ENCODE measurements around the gene ZNF329. TPM values are rescaled to one million over a fixed set of nuclear protein-coding genes. Genes with fewer than 3 reads are reported as not detected.

The ZNF329 gene
- polyA plus RNA-seq, 3 donors = 0.56 to 1.2 (median 0.65) TPM

DNA sequence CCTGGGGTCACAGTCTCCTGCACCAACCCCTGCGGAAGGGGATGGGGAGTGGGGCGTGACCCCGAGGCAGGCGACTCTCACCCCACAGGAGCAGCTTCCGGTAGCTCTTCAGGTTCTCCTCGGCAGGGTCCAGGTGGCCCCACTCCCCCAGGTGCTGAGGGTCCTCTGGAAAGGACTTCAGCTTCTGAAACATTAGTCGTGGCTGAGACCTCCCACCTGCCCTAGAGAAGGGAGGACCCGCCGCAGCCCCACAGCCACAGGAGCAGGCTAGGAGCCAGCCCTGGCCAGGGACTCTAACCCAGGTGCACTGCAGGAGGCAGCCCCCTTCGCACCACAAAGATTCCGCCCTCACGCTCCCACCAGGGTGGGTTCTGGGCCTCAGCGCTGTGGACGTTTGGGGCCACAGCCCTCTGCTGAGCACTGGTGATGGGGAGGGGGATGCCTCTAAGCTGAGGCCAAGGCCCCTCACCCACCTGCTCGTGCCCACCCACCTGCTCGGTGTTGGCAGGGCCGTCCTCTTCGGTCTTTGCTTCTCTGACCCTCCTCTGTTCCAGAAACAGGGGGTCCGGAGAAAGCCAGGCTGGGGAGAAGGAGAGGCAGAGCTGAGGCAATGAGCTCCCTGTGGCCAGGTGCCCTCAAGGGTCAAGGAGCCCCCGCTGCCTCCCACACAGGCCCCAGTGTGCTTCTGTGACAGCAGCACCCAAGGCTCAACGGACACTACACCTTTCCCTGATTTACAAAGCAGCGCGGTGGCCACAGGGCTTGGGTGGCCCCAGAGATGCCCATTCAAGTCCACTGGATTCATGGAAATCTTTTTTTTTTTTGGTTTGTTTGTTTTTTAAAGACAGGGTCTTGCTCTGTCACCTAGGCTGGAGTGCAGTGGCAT is 63.5 kb downstream of the ZNF329 start:
- peak overlapping the region in 1 of 7 donors; percentile 13 for H3K27ac Mint-ChIP-seq
- H3K4me3 ChIP-seq (replicated peaks in 1 of 3; ENCODE audit: low read depth in 2 of 3, low read length in 3 of 3) = no peak overlapping the region
- no peaks in the 10 kb centered on the region for H3K4me1 Mint-ChIP-seq
- H3K27ac ChIP-seq (ENCODE audit: low read depth in 1 of 2, low read length in 2 of 2) = no peak overlapping the region
- no peaks in the 10 kb centered on the region for H3K4me1 ChIP-seq (ENCODE audit: control insufficient read depth in 1 of 2, insufficient read depth in 2 of 2, low read length in 2 of 2)
- H3K9me3 Mint-ChIP-seq = peaks cover 64 to 99% (median 92%) of the 10 kb centered on the region in 7 donors
- H3K36me3 ChIP-seq (replicated peaks in 1 of 2; ENCODE audit: control insufficient read depth in 1 of 2, insufficient read depth in 2 of 2, low read length in 2 of 2) = no peaks in the 10 kb centered on the region
- peaks cover 91 to 97% of the 10 kb centered on the region in 2 donors for H3K9me3 ChIP-seq (replicated peaks in 1 of 2; ENCODE audit: control insufficient read depth in 1 of 2, insufficient read depth in 1 of 2, low read length in 2 of 2)
- TF ChIP-seq, protein P1, sequence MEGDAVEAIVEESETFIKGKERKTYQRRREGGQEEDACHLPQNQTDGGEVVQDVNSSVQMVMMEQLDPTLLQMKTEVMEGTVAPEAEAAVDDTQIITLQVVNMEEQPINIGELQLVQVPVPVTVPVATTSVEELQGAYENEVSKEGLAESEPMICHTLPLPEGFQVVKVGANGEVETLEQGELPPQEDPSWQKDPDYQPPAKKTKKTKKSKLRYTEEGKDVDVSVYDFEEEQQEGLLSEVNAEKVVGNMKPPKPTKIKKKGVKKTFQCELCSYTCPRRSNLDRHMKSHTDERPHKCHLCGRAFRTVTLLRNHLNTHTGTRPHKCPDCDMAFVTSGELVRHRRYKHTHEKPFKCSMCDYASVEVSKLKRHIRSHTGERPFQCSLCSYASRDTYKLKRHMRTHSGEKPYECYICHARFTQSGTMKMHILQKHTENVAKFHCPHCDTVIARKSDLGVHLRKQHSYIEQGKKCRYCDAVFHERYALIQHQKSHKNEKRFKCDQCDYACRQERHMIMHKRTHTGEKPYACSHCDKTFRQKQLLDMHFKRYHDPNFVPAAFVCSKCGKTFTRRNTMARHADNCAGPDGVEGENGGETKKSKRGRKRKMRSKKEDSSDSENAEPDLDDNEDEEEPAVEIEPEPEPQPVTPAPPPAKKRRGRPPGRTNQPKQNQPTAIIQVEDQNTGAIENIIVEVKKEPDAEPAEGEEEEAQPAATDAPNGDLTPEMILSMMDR (IDR thresholded peaks at IDR 0.05) = no peak
- no peaks in the 10 kb centered on the region for H3K79me2 ChIP-seq (ENCODE audit: insufficient read depth, low read length)
- no peak overlapping the region for H2AFZ ChIP-seq (ENCODE audit: insufficient read depth, low read depth, low read length, poor library complexity, severe bottlenecking)
- DNase-seq = no peak
- peaks cover 0 to 4% of the 10 kb centered on the region in 2 donors for H3K36me3 Mint-ChIP-seq
- H3K4me2 ChIP-seq (replicated peaks; ENCODE audit: extremely low read depth, low read length, poor library complexity, severe bottlenecking) = no peak overlapping the region
- intact Hi-C loops (cut with micrococcal nuclease) = no loop called here
- H3K4me3 Mint-ChIP-seq = no peak overlapping the region
- WGBS (ENCODE audit: insufficient coverage) = 96% methylated on average over 7 of the region's 23 CpGs
- H3K9ac ChIP-seq (ENCODE audit: insufficient read depth, low read length, poor library complexity, severe bottlenecking) = no peak overlapping the region
- no peaks in the 10 kb centered on the region for H3K27me3 ChIP-seq (ENCODE audit: control insufficient read depth in 2 of 2, insufficient read depth in 2 of 2, low read length in 2 of 2)
- H3K27me3 Mint-ChIP-seq (ENCODE audit: low read depth in 3 of 3) = peaks cover 0 to 2% (median 0%) of the 10 kb centered on the region in 3 donors
- no peaks in the 10 kb centered on the region for H4K20me1 ChIP-seq (ENCODE audit: insufficient read depth, low read length)

DNA sequence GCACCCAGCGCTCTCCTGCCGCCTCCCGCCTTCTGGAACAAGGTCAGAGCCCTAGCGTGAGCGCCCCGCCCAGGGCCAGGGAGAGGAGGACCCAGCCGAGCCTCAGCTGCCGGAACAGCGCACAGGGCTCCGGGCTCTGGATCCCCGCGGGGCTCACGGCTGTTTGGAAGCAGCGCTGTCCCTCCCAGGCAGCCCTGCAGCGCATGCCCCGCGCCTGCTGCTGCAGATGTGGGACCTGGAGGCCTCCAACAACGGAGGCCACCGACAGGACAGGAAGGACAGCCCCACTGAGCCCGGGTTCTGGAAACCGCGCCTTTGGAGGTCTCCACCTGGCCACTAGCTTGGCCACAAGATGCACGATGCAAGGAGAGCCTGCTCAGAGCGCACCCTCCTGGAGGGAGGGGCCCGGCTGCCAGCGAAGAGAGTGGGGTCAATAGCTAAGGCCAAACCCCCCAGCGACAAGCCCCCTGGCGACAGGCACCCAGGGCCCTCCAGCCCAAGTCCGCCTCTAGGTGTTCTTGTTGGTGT is 65.2 kb downstream of the ZNF329 start:
- H3K4me3 ChIP-seq (replicated peaks in 1 of 3; ENCODE audit: low read depth in 2 of 3, low read length in 3 of 3) = peak overlapping the region in 1 of 3 experiments; percentile 36
- H3K9ac ChIP-seq (ENCODE audit: insufficient read depth, low read length, poor library complexity, severe bottlenecking) = no peak overlapping the region
- TF ChIP-seq, protein P1 (IDR thresholded peaks at IDR 0.05) = no peak
- no peaks in the 10 kb centered on the region for H3K4me1 Mint-ChIP-seq
- H3K27me3 ChIP-seq (ENCODE audit: control insufficient read depth in 2 of 2, insufficient read depth in 2 of 2, low read length in 2 of 2) = no peaks in the 10 kb centered on the region
- peaks cover 0 to 2% (median 0%) of the 10 kb centered on the region in 3 donors for H3K27me3 Mint-ChIP-seq (ENCODE audit: low read depth in 3 of 3)
- DNase-seq = no peak
- no peaks in the 10 kb centered on the region for H3K79me2 ChIP-seq (ENCODE audit: insufficient read depth, low read length)
- peaks cover 0 to 4% of the 10 kb centered on the region in 2 donors for H3K36me3 Mint-ChIP-seq
- H4K20me1 ChIP-seq (ENCODE audit: insufficient read depth, low read length) = no peaks in the 10 kb centered on the region
- H3K27ac Mint-ChIP-seq = no peak overlapping the region
- H3K9me3 Mint-ChIP-seq = peaks cover 63 to 99% (median 92%) of the 10 kb centered on the region in 7 donors
- no peak overlapping the region for H3K4me3 Mint-ChIP-seq
- no peak overlapping the region for H3K4me2 ChIP-seq (replicated peaks; ENCODE audit: extremely low read depth, low read length, poor library complexity, severe bottlenecking)
- 96% methylated on average over 29 of the region's 29 CpGs for WGBS (ENCODE audit: insufficient coverage)
- H3K27ac ChIP-seq (ENCODE audit: low read depth in 1 of 2, low read length in 2 of 2) = no peak overlapping the region
- peaks cover 91 to 95% of the 10 kb centered on the region in 2 donors for H3K9me3 ChIP-seq (replicated peaks in 1 of 2; ENCODE audit: control insufficient read depth in 1 of 2, insufficient read depth in 1 of 2, low read length in 2 of 2)
- no peaks in the 10 kb centered on the region for H3K4me1 ChIP-seq (ENCODE audit: control insufficient read depth in 1 of 2, insufficient read depth in 2 of 2, low read length in 2 of 2)
- H2AFZ ChIP-seq (ENCODE audit: insufficient read depth, low read depth, low read length, poor library complexity, severe bottlenecking) = no peak overlapping the region
- H3K36me3 ChIP-seq (replicated peaks in 1 of 2; ENCODE audit: control insufficient read depth in 1 of 2, insufficient read depth in 2 of 2, low read length in 2 of 2) = no peaks in the 10 kb centered on the region
- intact Hi-C loops (cut with micrococcal nuclease) = no loop called here
